ENCODE results near the gene DNMBP. TPM values are rescaled to one million over a fixed set of nuclear protein-coding genes. Genes with fewer than 3 reads are reported as not detected.

DNMBP gene
- total RNA-seq, 1 donor from 2014 or later, result 5.0 TPM

GRCh38 chr10:100006243-100006886 is 3.4 kb downstream of the DNMBP start:
- Histone ChIP-seq H3K36me3 (ENCODE audit: control insufficient read depth, insufficient read depth, low read length) (no peaks in the 10 kb centered on the region), H3K27me3 (ENCODE audit: control insufficient read depth, insufficient read depth, low read length) (no peaks in the 10 kb centered on the region), H3K4me3 (ENCODE audit: low read depth, low read length) (no peak overlapping the region)
- TF ChIP-seq CTCF (IDR thresholded peaks at IDR 0.05; ENCODE audit: insufficient read depth, low read length, severe bottlenecking), result no peak
- FAIRE-seq (peak; percentile 13), DNase-seq (ENCODE audit: low read depth) (peak; percentile 98)

DNA sequence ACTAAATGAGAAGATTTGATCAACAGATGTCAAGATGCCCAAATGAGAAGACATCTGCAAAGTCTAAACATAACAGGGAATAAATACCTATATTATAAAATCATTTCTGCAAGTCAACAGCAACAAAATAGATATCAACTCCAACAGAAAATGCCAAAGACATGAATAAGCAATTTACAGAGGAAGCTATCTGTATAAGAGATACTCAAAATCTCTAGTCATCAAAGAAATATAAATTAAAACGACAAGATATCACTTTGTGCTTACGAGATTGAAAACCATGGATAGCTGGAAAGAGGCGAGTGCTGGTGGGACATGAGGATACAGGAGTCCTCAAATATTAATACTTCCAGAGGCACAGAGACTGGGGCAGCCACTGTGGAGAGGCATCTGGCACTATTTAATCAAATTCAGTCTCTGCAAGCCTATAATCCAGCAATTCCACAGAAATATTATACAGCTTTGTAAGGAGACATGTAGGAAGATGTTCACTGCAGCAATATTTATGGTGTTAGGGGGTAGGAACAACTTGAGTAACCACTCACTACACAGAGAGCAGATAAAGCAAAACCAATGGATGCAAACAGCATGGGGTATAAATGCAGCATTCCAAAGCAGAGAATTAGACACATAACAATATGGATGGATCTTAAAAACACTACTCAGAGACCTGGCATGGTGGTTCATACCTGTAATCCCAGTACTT is 4.8 kb downstream of the DNMBP start:
- DNase-seq (ENCODE audit: low read depth) (no peak), FAIRE-seq (no peak)
- no peak overlapping the region for H3K4me3 ChIP-seq (ENCODE audit: low read depth, low read length)
- no peaks in the 10 kb centered on the region for H3K36me3 ChIP-seq (ENCODE audit: control insufficient read depth, insufficient read depth, low read length)
- TF ChIP-seq CTCF (IDR thresholded peaks at IDR 0.05; ENCODE audit: insufficient read depth, low read length, severe bottlenecking), result no peak
- no peaks in the 10 kb centered on the region for H3K27me3 ChIP-seq (ENCODE audit: control insufficient read depth, insufficient read depth, low read length)

DNA sequence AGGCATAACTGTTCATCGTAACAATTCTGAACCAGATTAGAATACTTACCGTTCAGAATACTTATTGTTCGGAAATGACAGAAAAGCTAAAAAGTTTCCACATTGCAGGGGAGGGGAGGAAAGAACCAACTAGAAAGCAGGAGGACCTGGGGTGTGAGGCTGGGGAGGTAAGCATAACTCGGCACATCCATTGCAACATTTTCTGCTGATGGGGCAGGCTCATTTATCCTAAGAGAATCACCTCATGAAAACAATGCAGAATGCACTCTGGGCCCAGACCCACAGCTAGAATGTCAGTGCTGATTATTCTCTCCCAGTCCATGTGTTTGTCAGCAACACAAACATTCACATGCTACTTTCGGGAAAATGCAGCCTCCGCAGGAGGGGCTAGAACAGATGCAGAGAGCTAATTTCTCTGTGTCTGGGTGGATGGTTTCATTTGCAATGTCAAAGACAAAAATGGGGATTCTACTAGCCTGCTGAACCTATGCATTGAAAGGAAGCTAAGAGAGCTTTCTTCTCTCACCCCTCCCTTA is 9.6 kb downstream of the DNMBP start:
- FAIRE-seq, result no peak

GRCh38 chr10:99999319-100000108 is 10.2 kb downstream of the DNMBP start:
- Histone ChIP-seq H3K27me3 (ENCODE audit: control insufficient read depth, insufficient read depth, low read length) (no peaks in the 10 kb centered on the region), H3K4me3 (ENCODE audit: low read depth, low read length) (no peak overlapping the region), H3K36me3 (ENCODE audit: control insufficient read depth, insufficient read depth, low read length) (no peaks in the 10 kb centered on the region)
- no peak for TF ChIP-seq CTCF (IDR thresholded peaks at IDR 0.05; ENCODE audit: insufficient read depth, low read length, severe bottlenecking)
- DNase-seq (ENCODE audit: low read depth) (no peak), FAIRE-seq (no peak)

More for the DNA sequence above, 9.6 kb downstream of the DNMBP start:
- Histone ChIP-seq H3K4me3 (ENCODE audit: low read depth, low read length) (no peak overlapping the region), H3K27me3 (ENCODE audit: control insufficient read depth, insufficient read depth, low read length) (no peaks in the 10 kb centered on the region), H3K36me3 (ENCODE audit: control insufficient read depth, insufficient read depth, low read length) (no peaks in the 10 kb centered on the region)
- DNase-seq (ENCODE audit: low read depth), result no peak
- TF ChIP-seq CTCF (IDR thresholded peaks at IDR 0.05; ENCODE audit: insufficient read depth, low read length, severe bottlenecking), result no peak

- no peak for DNase-seq (ENCODE audit: low read depth)
Measured at GRCh38 chr10:99998889-99999288, 10.9 kb downstream of the DNMBP start.

More at GRCh38 chr10:99998889-99999288, 10.9 kb downstream of the DNMBP start:
- Histone ChIP-seq H3K27me3 (ENCODE audit: control insufficient read depth, insufficient read depth, low read length) (no peaks in the 10 kb centered on the region), H3K36me3 (ENCODE audit: control insufficient read depth, insufficient read depth, low read length) (no peaks in the 10 kb centered on the region), H3K4me3 (ENCODE audit: low read depth, low read length) (no peak overlapping the region)
- FAIRE-seq, result no peak
- TF ChIP-seq CTCF (IDR thresholded peaks at IDR 0.05; ENCODE audit: insufficient read depth, low read length, severe bottlenecking), result no peak

Measured in bronchial epithelial cell (primary cell).